Measurements from ENCODE around the gene AP2A2.

AP2A2 gene

DNA sequence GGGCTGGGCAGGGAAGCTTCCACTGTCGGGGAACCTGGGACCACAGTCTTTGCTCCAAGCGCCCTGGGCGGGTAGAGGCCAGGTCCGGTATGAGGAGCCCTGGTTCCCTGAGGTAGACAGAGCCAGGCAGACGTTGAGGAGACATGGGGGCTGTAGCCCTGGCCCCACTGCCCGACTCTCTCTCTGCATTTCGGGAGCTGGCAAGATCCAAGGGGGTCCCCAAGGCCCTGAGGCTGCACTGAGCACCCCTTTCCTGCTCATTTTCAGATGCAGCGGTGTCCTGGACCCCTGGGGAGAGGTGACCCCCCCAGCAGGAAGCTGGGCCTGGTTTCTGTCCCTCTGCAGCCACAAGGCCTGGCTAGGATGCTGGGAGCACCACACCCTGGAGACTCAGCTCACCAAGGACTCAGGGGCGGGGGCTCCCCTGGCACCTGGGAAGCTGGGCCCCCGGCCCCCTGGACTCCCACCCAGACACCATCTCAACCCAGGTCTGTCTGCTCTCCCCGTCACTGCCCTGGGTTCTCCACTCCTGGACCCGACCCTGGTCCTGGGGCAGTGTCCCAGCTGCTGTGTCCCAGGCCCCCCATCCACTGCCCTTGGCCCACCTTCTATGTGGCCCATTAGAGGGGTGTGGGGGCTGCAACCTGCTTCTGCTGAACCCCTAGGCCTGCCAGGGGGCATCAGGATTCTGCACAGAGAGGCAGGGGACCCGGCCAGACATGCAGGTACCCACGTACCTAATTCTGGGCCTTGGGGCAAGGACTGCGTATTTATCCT, 125.9 kb downstream of the AP2A2 start:
- Histone ChIP-seq H3K36me3 (no peaks in the 10 kb centered on the region), H3K4me1 (peaks cover 98% of the 10 kb centered on the region), H3K27me3 (no peaks in the 10 kb centered on the region), H4K20me1 (no peaks in the 10 kb centered on the region), H3K27ac (peak overlapping the region; percentile 70), H3K4me3 (no peak overlapping the region; the same call in 1 of the 2 replicates), H3K4me2 (peak overlapping the region; percentile 91), H3K9me3 (no peaks in the 10 kb centered on the region), H3K9ac (peak overlapping the region; percentile 30; the same call in 1 of the 2 replicates)
- TF ChIP-seq Cebpa-rat (IDR thresholded peaks at IDR 0.05) = no peak

DNA sequence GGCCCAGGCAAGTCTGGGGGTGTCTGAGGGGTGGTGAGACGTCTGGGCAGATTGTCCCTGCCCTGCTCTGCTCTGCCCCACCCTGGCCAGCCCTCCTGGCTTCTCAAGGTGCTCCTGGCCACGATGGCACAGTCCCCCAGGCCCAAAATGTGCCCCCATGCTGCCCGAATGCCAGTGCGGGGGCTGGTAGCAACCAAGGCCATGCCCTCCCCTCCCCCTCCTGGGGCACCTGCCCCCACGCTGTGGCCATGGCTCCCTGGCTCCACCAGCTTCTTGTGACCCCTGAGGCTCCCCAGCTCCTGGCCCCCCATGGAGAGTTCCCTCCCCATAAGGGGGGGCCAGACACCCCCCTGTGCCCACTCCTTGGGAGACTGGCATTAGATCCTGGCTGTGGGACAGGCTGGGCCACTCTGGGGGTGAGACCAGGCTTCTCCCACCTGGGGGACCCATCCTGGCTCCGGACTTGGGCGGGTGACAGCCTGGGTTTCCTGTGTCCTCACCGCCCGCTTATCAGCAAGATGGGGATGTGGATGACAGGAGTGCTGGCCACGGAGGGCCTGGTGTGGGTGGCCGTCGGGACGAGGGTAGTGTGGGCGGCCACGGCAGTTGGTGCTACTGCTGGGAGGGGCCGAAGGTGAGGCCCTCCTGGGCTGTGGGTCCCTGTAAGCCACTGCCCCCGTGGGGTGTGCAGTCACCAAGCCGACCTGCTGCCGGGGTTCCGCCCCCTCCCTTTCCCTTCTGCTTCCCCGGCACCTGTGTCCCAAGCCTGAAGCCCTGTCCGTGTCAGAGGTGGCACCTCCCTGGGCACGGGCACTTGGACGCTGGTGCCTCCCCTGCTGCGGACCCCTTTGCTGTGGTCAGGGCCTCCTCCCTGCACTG, 126.7 kb downstream of the AP2A2 start:
- H3K36me3 ChIP-seq = no peaks in the 10 kb centered on the region
- no peaks in the 10 kb centered on the region for H3K9me3 ChIP-seq
- 0 out of 2 replicates have a peak overlapping the region, but pooled peaks have one; percentile 4 for H3K9ac ChIP-seq
- H3K27me3 ChIP-seq = no peaks in the 10 kb centered on the region
- no peak for TF ChIP-seq Cebpa-rat (IDR thresholded peaks at IDR 0.05)
- H3K4me2 ChIP-seq = peak overlapping the region; percentile 91; the same call in 1 of the 2 replicates
- H3K4me3 ChIP-seq = no peak overlapping the region
- H3K27ac ChIP-seq = peak overlapping the region; percentile 70; the same call in 1 of the 2 replicates
- peaks cover 95% of the 10 kb centered on the region for H3K4me1 ChIP-seq
- H4K20me1 ChIP-seq = no peaks in the 10 kb centered on the region

DNA sequence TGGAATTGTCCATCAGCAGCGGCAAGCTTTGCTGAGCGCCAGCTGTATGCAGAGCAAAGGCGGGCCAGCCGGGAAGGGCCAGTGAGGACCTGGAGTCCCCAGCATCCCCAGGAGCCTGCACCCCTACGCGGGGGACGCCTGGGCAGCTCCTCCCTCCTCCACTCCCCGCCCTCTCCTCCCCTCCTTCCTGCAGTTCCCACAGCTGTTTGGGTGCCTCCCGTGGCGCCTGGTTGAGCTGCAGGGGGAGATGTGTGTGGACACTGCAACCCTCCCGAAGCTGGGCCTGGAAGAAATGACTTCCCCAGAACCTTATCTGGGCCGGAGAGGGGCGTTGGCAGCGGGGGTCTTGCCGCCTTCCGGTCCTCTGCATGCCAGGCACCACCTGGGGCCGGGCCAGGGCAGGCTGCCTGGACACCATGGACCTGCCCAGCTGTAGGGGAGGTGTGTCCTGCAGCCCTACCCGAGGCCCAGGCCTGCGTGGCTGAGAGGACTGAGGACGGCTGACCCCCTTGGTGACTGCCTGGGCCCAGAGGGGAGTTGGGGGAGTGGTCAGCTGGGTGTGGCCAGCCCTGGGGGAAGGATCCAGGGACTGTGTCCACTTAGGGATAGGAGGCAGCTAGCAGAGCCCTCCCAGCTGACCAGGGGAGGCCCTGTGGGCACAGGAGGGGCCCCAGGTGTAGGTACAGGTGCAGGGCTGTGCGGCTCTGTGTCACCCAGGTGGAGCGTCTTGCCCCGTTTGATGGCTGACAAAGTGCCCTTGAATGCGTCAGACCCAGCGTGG, 127.6 kb downstream of the AP2A2 start:
- no peak overlapping the region for H3K27ac ChIP-seq

DNA sequence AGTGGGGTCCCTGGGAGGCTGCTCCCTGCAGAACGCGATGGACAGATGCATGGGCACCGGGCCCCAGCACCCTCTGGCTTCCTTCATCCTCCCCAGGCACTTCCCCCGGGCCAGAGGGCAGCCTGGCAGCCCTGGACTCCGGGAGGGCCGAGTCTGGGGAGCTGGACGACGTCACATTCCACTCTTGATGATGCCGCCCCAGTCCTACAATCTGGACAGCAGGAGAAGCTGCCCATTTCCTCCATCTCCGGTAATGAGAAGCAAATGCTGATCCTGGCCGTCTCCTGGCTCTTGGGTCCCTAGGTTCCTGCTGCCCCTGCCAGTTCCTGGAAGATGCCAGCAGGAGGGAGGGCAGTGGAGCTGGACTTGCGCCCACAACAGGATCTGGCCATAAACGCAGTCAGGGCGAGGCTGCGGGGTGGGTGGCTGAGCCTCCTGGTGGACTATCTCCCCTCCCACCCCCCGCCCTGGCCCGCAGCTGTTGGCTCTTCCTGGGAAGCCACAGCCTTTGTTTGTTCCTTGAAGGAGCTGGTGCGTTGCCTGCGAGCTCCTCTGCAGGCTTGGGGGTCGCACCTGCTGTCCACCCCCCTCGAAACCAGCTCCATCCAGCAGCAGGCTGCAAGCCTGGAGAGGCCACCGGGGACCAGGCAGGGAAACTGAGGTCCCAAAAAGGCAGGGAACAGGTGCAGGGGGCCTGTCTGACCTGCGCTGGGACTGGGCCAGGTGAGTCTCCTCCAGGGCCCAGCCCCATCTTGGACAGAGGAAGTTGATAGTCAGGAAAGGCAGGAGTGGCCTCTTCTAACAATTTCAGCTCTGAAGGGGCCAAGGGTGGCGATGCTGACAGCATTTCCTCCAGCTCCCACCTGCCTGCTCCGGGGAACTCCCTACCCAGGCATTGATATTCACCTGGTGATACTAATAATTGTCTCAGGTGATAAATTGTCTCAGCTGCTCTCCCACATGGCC, 128.8 kb downstream of the AP2A2 start:
- Histone ChIP-seq H3K4me2 (peak overlapping the region; percentile 91), H3K4me3 (no peak overlapping the region), H4K20me1 (no peaks in the 10 kb centered on the region), H3K4me1 (peaks cover 77% of the 10 kb centered on the region), H3K36me3 (no peaks in the 10 kb centered on the region), H3K9me3 (no peaks in the 10 kb centered on the region), H3K27me3 (no peaks in the 10 kb centered on the region), H3K27ac (no peak overlapping the region), H3K9ac (no peak overlapping the region)
- TF ChIP-seq Cebpa-rat (IDR thresholded peaks at IDR 0.05) = no peak

More for the DNA sequence above, 127.6 kb downstream of the AP2A2 start:
- H3K4me2 ChIP-seq = peak overlapping the region; percentile 91
- H3K36me3 ChIP-seq = no peaks in the 10 kb centered on the region
- H4K20me1 ChIP-seq = no peaks in the 10 kb centered on the region
- no peak for TF ChIP-seq Cebpa-rat (IDR thresholded peaks at IDR 0.05)
- H3K4me1 ChIP-seq = peaks cover 88% of the 10 kb centered on the region
- no peaks in the 10 kb centered on the region for H3K27me3 ChIP-seq
- no peak overlapping the region for H3K4me3 ChIP-seq
- H3K9me3 ChIP-seq = no peaks in the 10 kb centered on the region
- no peak overlapping the region for H3K9ac ChIP-seq

DNA sequence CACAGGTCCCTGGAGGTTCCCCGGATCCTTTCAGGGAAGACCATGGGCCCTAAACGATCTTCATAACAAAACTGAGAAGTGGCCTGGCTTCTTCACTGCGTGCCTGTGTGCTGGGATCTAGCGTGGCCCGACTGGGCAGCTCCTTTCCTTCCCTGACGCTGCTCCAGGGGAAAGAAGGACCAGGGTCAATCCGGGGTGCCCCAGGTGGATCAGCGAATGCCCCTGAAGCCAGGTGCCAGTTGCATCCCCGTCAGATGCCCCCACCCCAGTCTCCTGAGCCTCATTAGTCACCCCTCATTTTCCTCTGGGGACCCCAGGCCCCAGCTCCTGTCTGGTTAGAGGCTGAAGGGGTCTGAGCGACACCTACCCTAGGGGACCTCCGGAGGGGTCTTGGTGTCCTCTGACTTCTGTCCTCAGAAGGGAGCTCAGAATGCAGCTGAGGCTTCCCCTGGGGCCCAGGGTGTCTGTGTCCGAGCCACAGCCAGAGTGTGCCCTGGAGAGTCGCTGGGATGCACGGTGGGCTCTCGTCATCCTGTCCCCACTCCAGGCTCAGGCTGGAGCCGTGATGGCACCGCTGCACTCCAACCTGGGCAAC, 129.5 kb downstream of the AP2A2 start:
- peaks cover 69% of the 10 kb centered on the region for H3K4me1 ChIP-seq
- peak overlapping the region; percentile 91 for H3K4me2 ChIP-seq
- no peak overlapping the region for H3K27ac ChIP-seq
- H3K9me3 ChIP-seq = no peaks in the 10 kb centered on the region
- H3K9ac ChIP-seq = no peak overlapping the region
- H3K36me3 ChIP-seq = no peaks in the 10 kb centered on the region
- no peaks in the 10 kb centered on the region for H4K20me1 ChIP-seq
- H3K4me3 ChIP-seq = no peak overlapping the region
- TF ChIP-seq Cebpa-rat (IDR thresholded peaks at IDR 0.05) = no peak
- no peaks in the 10 kb centered on the region for H3K27me3 ChIP-seq

DNA sequence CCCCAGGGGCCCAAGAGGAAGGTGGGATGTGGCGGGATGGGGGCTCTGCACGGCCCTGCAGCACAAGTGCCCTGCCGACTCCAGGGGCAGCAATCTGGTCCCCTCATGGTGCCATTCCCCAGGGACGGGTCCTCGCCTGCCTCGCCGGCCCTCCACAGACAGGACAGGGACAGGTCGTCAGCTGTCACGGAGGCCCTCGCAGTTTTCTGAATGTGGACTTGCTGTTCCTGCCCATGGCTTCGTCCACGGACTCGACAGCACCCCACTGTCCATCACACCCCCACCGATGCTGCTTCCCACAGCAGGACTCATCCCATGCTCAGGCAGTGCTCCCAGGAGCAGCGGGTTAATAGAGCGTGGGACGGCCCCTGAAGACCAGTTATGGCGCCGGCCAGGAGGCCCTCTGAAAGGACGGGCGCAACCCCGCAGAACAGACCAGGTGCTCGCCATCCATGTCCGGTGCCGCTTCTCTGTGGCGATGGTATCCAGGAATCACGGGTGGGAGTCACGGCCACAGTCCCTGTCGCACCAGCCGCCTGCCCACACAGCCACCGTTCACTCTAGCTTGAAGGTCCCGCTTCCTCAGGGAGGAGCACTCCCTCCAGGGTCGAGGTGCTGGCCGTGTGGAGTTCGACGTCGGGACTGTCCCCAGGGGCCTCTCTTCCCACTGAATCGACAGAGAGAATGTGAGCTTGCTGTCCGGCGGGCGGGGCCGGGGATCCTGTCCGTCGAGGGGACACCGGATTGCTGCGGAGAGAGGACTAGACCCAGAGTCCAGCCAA, 130.5 kb downstream of the AP2A2 start:
- H3K9me3 ChIP-seq = no peaks in the 10 kb centered on the region
- no peaks in the 10 kb centered on the region for H3K27me3 ChIP-seq
- H3K4me3 ChIP-seq = no peak overlapping the region
- H3K4me2 ChIP-seq = peak overlapping the region; percentile 91
- H3K27ac ChIP-seq = no peak overlapping the region
- no peak for TF ChIP-seq Cebpa-rat (IDR thresholded peaks at IDR 0.05)
- no peaks in the 10 kb centered on the region for H3K36me3 ChIP-seq
- H4K20me1 ChIP-seq = no peaks in the 10 kb centered on the region
- peaks cover 59% of the 10 kb centered on the region for H3K4me1 ChIP-seq
- H3K9ac ChIP-seq = no peak overlapping the region

DNA sequence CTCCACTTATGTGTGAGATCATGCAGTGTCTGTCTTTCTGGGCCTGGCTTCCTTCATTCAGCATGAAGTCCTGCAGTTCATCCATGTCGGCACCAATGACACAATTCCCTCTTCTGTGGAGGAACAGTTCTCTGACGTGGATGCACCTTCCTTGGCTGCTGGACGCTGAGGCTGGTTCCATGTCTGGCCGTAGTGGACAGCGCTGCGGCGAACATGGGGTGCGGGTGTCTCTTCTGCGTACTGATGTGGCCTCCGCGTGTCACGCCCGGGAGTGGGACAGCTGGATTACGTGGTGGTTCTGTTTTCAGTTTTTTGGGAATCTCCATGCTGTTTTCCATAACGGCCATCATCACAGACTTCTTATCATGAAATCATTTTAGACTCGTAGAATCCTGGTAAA, 132.1 kb downstream of the AP2A2 start:
- H3K4me1 ChIP-seq = peaks cover 50% of the 10 kb centered on the region
- TF ChIP-seq Cebpa-rat (IDR thresholded peaks at IDR 0.05) = no peak
- H3K9me3 ChIP-seq = peaks cover 7% of the 10 kb centered on the region

DNA sequence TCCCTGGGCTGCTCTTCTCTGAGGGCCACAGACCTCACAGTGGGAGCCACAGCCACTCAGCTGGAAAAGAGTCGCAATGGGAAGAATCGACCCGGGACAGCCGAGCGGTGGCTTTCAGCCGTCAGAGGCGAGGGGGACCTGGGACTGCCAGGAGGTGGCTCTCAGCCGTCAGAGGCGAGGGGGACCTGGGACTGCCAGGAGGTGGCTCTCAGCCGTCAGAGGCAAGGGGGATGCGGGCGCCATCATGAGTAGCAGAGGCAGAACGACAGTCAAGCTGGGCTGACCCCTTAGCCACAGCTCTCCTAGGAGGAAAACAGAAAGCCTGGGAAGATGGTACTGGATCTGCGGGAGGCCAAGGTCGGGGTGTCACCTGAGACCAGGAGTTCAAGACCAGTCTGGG, 134.1 kb downstream of the AP2A2 start:
- no peak overlapping the region for H3K27ac ChIP-seq
- TF ChIP-seq Cebpa-rat (IDR thresholded peaks at IDR 0.05) = no peak
- peaks cover 50% of the 10 kb centered on the region for H3K4me1 ChIP-seq
- no peaks in the 10 kb centered on the region for H3K36me3 ChIP-seq
- H3K27me3 ChIP-seq = no peaks in the 10 kb centered on the region
- no peaks in the 10 kb centered on the region for H4K20me1 ChIP-seq
- no peak overlapping the region for H3K4me3 ChIP-seq
- no peak overlapping the region for H3K4me2 ChIP-seq
- H3K9ac ChIP-seq = no peak overlapping the region
- peaks cover 7% of the 10 kb centered on the region for H3K9me3 ChIP-seq

More for the DNA sequence above, 132.1 kb downstream of the AP2A2 start:
- Histone ChIP-seq H3K4me3 (no peak overlapping the region), H3K27ac (no peak overlapping the region), H3K27me3 (no peaks in the 10 kb centered on the region), H3K36me3 (no peaks in the 10 kb centered on the region), H3K4me2 (no peak overlapping the region), H3K9ac (no peak overlapping the region), H4K20me1 (no peaks in the 10 kb centered on the region)
